NT2/D1 (cell line): Measurements from ENCODE around the gene LSS.

Source experiments
- DNase-seq: peaks from one replicate; pipeline ENCODE4 v3.0.0-alpha.2; 2011; ENCODE audit warnings: low read depth, low spot score
- H3K27me3 ChIP-seq: 2 replicates; pipeline ENCODE4 v1.6.0; 2011; ENCODE audit warnings: mild to moderate bottlenecking; ENCODE audit not compliant: insufficient read length, insufficient read depth
- H3K36me3 ChIP-seq: 2 replicates; pipeline ENCODE4 v1.6.1; 2011; ENCODE audit warnings: mild to moderate bottlenecking, low read length, mixed read lengths; ENCODE audit not compliant: insufficient read depth, insufficient read length
- H3K4me1 ChIP-seq: 2 replicates; pipeline ENCODE4 v1.5.1; 2011; ENCODE audit not compliant: insufficient read depth, insufficient read length
- H3K4me3 ChIP-seq: 2 replicates; pipeline ENCODE4 v1.5.1; 2011; ENCODE audit warnings: low read depth; ENCODE audit not compliant: insufficient read length
- H3K9ac ChIP-seq: 2 replicates; pipeline ENCODE4 v1.6.0; 2011; ENCODE audit warnings: low read depth; ENCODE audit not compliant: insufficient read length
- H3K9me3 ChIP-seq: 2 replicates; pipeline ENCODE4 v1.5.1; 2011; ENCODE audit warnings: mild to moderate bottlenecking, low read length; ENCODE audit not compliant: insufficient read depth
- SUZ12 ChIP-seq: IDR thresholded peaks from 2 replicates; pipeline ENCODE4 v1.6.1; 2011; ENCODE audit not compliant: insufficient read length, insufficient read depth; ENCODE audit errors: extremely low read depth
- YY1 ChIP-seq: IDR thresholded peaks from 2 replicates; pipeline ENCODE4 v1.6.1; 2011; ENCODE audit not compliant: insufficient read length, insufficient read depth
- ZNF274 ChIP-seq: IDR thresholded peaks from 2 replicates; pipeline ENCODE4 v1.6.1; 2011; ENCODE audit warnings: mild to moderate bottlenecking, low read depth, low read length

LSS gene

GRCh38 chr21:46264690-46265144 is 36.1 kb upstream of the LSS start:
- DNase-seq: no peak
- Histone ChIP-seq H3K4me1 (peaks cover 8% of the 10 kb centered on the region), H3K36me3 (peaks cover 90% of the 10 kb centered on the region), H3K27me3 (no peaks in the 10 kb centered on the region), H3K9ac (no peak overlapping the region), H3K4me3 (no peak overlapping the region), H3K9me3 (no peaks in the 10 kb centered on the region)
- TF ChIP-seq ZNF274 (no peak), YY1 (no peak), SUZ12 (no peak)

GRCh38 chr21:46264046-46264689 is 35.6 kb upstream of the LSS start:
- no peak for DNase-seq
- TF ChIP-seq ZNF274 (no peak), YY1 (no peak), SUZ12 (no peak)
- Histone ChIP-seq H3K4me3 (no peak overlapping the region), H3K9ac (no peak overlapping the region), H3K4me1 (peaks cover 8% of the 10 kb centered on the region), H3K36me3 (peaks cover 87% of the 10 kb centered on the region), H3K27me3 (no peaks in the 10 kb centered on the region), H3K9me3 (no peaks in the 10 kb centered on the region)

GRCh38 chr21:46256501-46256994 is 28.0 kb upstream of the LSS start:
- Histone ChIP-seq H3K9me3 (no peaks in the 10 kb centered on the region), H3K4me1 (no peaks in the 10 kb centered on the region), H3K36me3 (peaks cover 94% of the 10 kb centered on the region), H3K9ac (no peak overlapping the region), H3K27me3 (no peaks in the 10 kb centered on the region), H3K4me3 (no peak overlapping the region)
- DNase-seq: no peak
- TF ChIP-seq YY1 (no peak), SUZ12 (no peak), ZNF274 (no peak)

DNA sequence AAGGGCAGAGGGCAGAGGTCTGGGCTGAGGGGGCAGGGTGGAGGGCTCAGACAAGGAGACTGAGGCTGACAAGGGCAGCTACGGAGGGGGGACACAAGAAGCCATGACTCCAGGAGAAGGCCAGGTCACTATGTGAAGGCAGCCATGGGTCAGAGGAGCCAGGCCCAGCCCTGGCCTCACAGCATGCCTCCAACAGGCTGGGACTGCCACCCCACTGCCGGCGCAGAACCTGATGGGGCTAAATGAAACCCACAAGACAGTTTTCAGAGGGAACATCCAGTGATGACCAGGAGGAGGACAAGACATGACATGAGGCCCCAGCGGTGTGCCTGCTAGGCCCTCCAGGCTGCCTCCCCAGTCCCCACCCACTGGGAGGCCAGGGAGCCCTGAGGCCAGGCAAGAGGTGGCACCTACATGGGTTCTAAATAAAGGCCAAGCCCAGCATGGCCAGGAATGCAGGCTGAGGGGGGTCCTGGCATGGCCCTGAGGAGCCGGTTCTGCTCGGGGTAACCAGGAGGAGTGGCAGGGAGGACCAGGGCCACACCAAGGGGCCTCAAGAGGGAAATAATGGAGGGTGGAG is 27.3 kb upstream of the LSS start:
- no peak overlapping the region for H3K4me3 ChIP-seq
- no peaks in the 10 kb centered on the region for H3K4me1 ChIP-seq
- peaks cover 94% of the 10 kb centered on the region for H3K36me3 ChIP-seq
- H3K9me3 ChIP-seq: no peaks in the 10 kb centered on the region
- no peak overlapping the region for H3K9ac ChIP-seq
- no peaks in the 10 kb centered on the region for H3K27me3 ChIP-seq
- DNase-seq: no peak
- TF ChIP-seq SUZ12 (no peak), ZNF274 (no peak), YY1 (no peak)

- Histone ChIP-seq H3K36me3 (peaks cover 94% of the 10 kb centered on the region), H3K9me3 (no peaks in the 10 kb centered on the region)
These were observed 26.6 kb upstream of the LSS start for GRCh38 chr21:46255166-46255565.

GRCh38 chr21:46254208-46254975 is 25.8 kb upstream of the LSS start:
- Histone ChIP-seq H3K27me3 (no peaks in the 10 kb centered on the region), H3K4me3 (no peak overlapping the region), H3K9me3 (no peaks in the 10 kb centered on the region), H3K9ac (no peak overlapping the region), H3K36me3 (peaks cover 97% of the 10 kb centered on the region), H3K4me1 (no peaks in the 10 kb centered on the region)
- TF ChIP-seq YY1 (no peak), SUZ12 (no peak), ZNF274 (no peak)
- DNase-seq: no peak

More at GRCh38 chr21:46255166-46255565, 26.6 kb upstream of the LSS start:
- TF ChIP-seq SUZ12 (no peak), YY1 (no peak), ZNF274 (no peak)
- Histone ChIP-seq H3K27me3 (no peaks in the 10 kb centered on the region), H3K4me3 (no peak overlapping the region), H3K9ac (no peak overlapping the region), H3K4me1 (no peaks in the 10 kb centered on the region)
- DNase-seq: no peak
